Measurements from ENCODE around the gene MAP1LC3A.
A peak's percentile ranks its signal among the peaks of the same experiment; 100 is the strongest.

MAP1LC3A gene

GRCh38 chr20:34530342-34530741 lies 28.2 kb upstream of the MAP1LC3A start:
- DNase-seq: no peak

GRCh38 chr20:34531608-34532265 lies 26.8 kb upstream of the MAP1LC3A start:
- DNase-seq: no peak

GRCh38 chr20:34532320-34532719 lies 26.2 kb upstream of the MAP1LC3A start:
- DNase-seq: no peak

- DNase-seq: no peak
These were observed 25.8 kb upstream of the MAP1LC3A start for GRCh38 chr20:34532756-34533155.

GRCh38 chr20:34534391-34535165 lies 23.9 kb upstream of the MAP1LC3A start:
- DNase-seq: no peak

GRCh38 chr20:34535301-34535840 lies 23.1 kb upstream of the MAP1LC3A start:
- no peak for DNase-seq

- no peak for DNase-seq
These were observed 22.7 kb upstream of the MAP1LC3A start for GRCh38 chr20:34535857-34536256.

- peak in 1 of 2 experiments; percentile 2 for DNase-seq
These were observed 21.6 kb upstream of the MAP1LC3A start for GRCh38 chr20:34536798-34537394.

GRCh38 chr20:34537651-34538050 lies 20.9 kb upstream of the MAP1LC3A start:
- DNase-seq: no peak

GRCh38 chr20:34538671-34539123 lies 19.8 kb upstream of the MAP1LC3A start:
- no peak for DNase-seq

GRCh38 chr20:34539756-34540155 lies 18.8 kb upstream of the MAP1LC3A start:
- DNase-seq: no peak

GRCh38 chr20:34540596-34541263 lies 17.8 kb upstream of the MAP1LC3A start:
- no peak for DNase-seq

- no peak for DNase-seq
These were observed 17.1 kb upstream of the MAP1LC3A start for GRCh38 chr20:34541264-34541901.

GRCh38 chr20:34541917-34542316 lies 16.6 kb upstream of the MAP1LC3A start:
- no peak for DNase-seq

GRCh38 chr20:34542439-34542838 lies 16.1 kb upstream of the MAP1LC3A start:
- no peak for DNase-seq

- DNase-seq: no peak
These were observed 15.0 kb upstream of the MAP1LC3A start for GRCh38 chr20:34543463-34544056.

- no peak for DNase-seq
These were observed 14.3 kb upstream of the MAP1LC3A start for GRCh38 chr20:34544109-34544796.

- peak; percentile 67 to 82 for DNase-seq
These were observed 11.8 kb upstream of the MAP1LC3A start for GRCh38 chr20:34546751-34547181.

GRCh38 chr20:34547844-34548613 lies 10.5 kb upstream of the MAP1LC3A start:
- no peak for DNase-seq

- DNase-seq: peak in 1 of 2 experiments; percentile 11
These were observed 9.1 kb upstream of the MAP1LC3A start for GRCh38 chr20:34549291-34549928.

All from NCI-H187 (cell line).